HepG2 (cell line): ENCODE measurements around the gene CRAMP1. TPM values are rescaled to one million over a fixed set of nuclear protein-coding genes. Genes with fewer than 3 reads are reported as not detected.
A peak's percentile ranks its signal among the peaks of the same experiment; 100 is the strongest.

Experiments
- ARID2 ChIP-seq: sonication (generic); formaldehyde crosslinking; IDR thresholded peaks from 2 replicates; pipeline ENCODE4 v1.8.1; 2022; ENCODE audit warnings: mild to moderate bottlenecking, missing genetic modification reagents, borderline replicate concordance
- ASH2L ChIP-seq: fragments of 300-600, 200-600 bp; sonication (generic); IDR thresholded peaks from 2 replicates; pipeline ENCODE4 v1.7.0; 2017; ENCODE audit warnings: low read depth, mild to moderate bottlenecking, moderate library complexity, mixed read lengths, low read length; ENCODE audit not compliant: insufficient read length
- CREM ChIP-seq, 2 experiments: sonication (generic) in 1 of 2; formaldehyde crosslinking in 1 of 2; IDR thresholded peaks; 2 replicates each; pipeline versions ENCODE4 v1.4.0 to v1.6.1; 2016 to 2020; ENCODE audit warnings: antibody characterized with exemption in 1 of 2, mild to moderate bottlenecking in 1 of 2, missing genetic modification reagents in 1 of 2
- FOXP1 ChIP-seq, 2 experiments: fragments of 450-650 bp in 1 of 2; IDR thresholded peaks; 2 replicates each; pipeline ENCODE4 v1.6.1; 2017 to 2018; ENCODE audit warnings: antibody characterized with exemption in 1 of 2
- GMEB1 ChIP-seq: sonication (generic); formaldehyde crosslinking; IDR thresholded peaks from 2 replicates; pipeline ENCODE4 v1.5.1; 2020; ENCODE audit warnings: missing genetic modification reagents, mild to moderate bottlenecking, borderline replicate concordance
- JUND ChIP-seq: sonication (generic); formaldehyde crosslinking; IDR thresholded peaks from 2 replicates; pipeline ENCODE4 v1.8.0; 2022; ENCODE audit warnings: mild to moderate bottlenecking, missing genetic modification reagents
- PRMT3 ChIP-seq: sonication (generic); formaldehyde crosslinking; IDR thresholded peaks from 2 replicates; pipeline ENCODE4 v1.8.1; 2022; ENCODE audit warnings: low read depth, mild to moderate bottlenecking, moderate library complexity, missing genetic modification reagents, borderline replicate concordance
- RBM22 ChIP-seq: fragments of 200-400 bp; formaldehyde crosslinking; optimal IDR thresholded peaks from 2 replicates; pipeline ENCODE3; 2017; ENCODE audit warnings: mild to moderate bottlenecking, low read length, moderate library complexity
- TFDP2 ChIP-seq: sonication (generic); formaldehyde crosslinking; IDR thresholded peaks from 2 replicates; pipeline ENCODE4 v1.4.0; 2020; ENCODE audit warnings: missing genetic modification reagents
- THAP7 ChIP-seq: sonication (generic); formaldehyde crosslinking; IDR thresholded peaks from 2 replicates; pipeline ENCODE4 v1.8.1; 2023; ENCODE audit warnings: mild to moderate bottlenecking, missing genetic modification reagents
- TMF1 ChIP-seq: sonication (generic); formaldehyde crosslinking; IDR thresholded peaks from 2 replicates; pipeline ENCODE4 v1.8.1; 2022; ENCODE audit warnings: low read depth, missing genetic modification reagents
- ZFX ChIP-seq: sonication (generic); formaldehyde crosslinking; IDR thresholded peaks from 2 replicates; pipeline ENCODE4 v1.4.0; 2020; ENCODE audit warnings: mild to moderate bottlenecking, low read depth, missing genetic modification reagents, moderate library complexity
- ZFY ChIP-seq: sonication (generic); formaldehyde crosslinking; IDR thresholded peaks from 2 replicates; pipeline ENCODE4 v1.4.0; 2020; ENCODE audit warnings: missing genetic modification reagents
- ZHX1 ChIP-seq: sonication (generic); formaldehyde crosslinking; IDR thresholded peaks from 2 replicates; pipeline ENCODE4 v1.8.1; 2022; ENCODE audit warnings: low read depth, mild to moderate bottlenecking, missing genetic modification reagents
- ZNF18 ChIP-seq: sonication (generic); formaldehyde crosslinking; IDR thresholded peaks from 2 replicates; pipeline ENCODE4 v1.8.0; 2022; ENCODE audit warnings: mild to moderate bottlenecking, missing genetic modification reagents; ENCODE audit not compliant: insufficient replicate concordance
- ZNF20 ChIP-seq: sonication (generic); formaldehyde crosslinking; IDR thresholded peaks from 2 replicates; pipeline ENCODE4 v1.4.0; 2020; ENCODE audit warnings: mild to moderate bottlenecking, moderate library complexity, missing genetic modification reagents
- ZNF3 ChIP-seq: IDR thresholded peaks from 2 replicates; pipeline ENCODE4 v1.7.0; 2017; ENCODE audit warnings: inconsistent platforms
- ZNF468 ChIP-seq: sonication (generic); formaldehyde crosslinking; IDR thresholded peaks from 2 replicates; pipeline ENCODE4 v1.8.0; 2022; ENCODE audit warnings: mild to moderate bottlenecking, moderate library complexity, missing genetic modification reagents
- ZNF552 ChIP-seq: sonication (generic); formaldehyde crosslinking; IDR thresholded peaks from 2 replicates; pipeline ENCODE4 v1.9.0; 2022; ENCODE audit warnings: missing genetic modification reagents, mild to moderate bottlenecking, borderline replicate concordance
- ZNF629 ChIP-seq: sonication (generic); formaldehyde crosslinking; conservative IDR thresholded peaks from 2 replicates; pipeline ENCODE4 v1.5.0; 2020; ENCODE audit warnings: missing genetic modification reagents
- ZNF775 ChIP-seq: sonication (generic); formaldehyde crosslinking; IDR thresholded peaks from 2 replicates; pipeline ENCODE4 v1.4.0; 2020; ENCODE audit warnings: missing genetic modification reagents, mild to moderate bottlenecking, moderate library complexity, borderline replicate concordance
- polyA plus RNA-seq, 8 experiments: library from polyadenylated mRNA; depleted of rRNA in 3 of 8; stranded (reverse) in 7 of 8; unstranded in 1 of 8; fragments of >200 nt; fragmentation: Illumina TruSeq in 4 of 8; extraction: Trizol in 4 of 8; gene quantifications; 2 replicates each; pipeline versions ENCODE4 v1.2.1 to v1.2.3, GENCODE V29; 2011 to 2016; ENCODE audit warnings: low read depth in 4 of 8, missing spikeins in 1 of 8, mixed read lengths in 1 of 8; ENCODE audit not compliant: insufficient read depth in 1 of 8
- total RNA-seq, 5 experiments: library from RNA; depleted of rRNA; stranded (reverse); fragments of >200 nt; fragmentation: Illumina TruSeq; extraction: Trizol; gene quantifications; 2 replicates each; pipeline ENCODE4 v1.2.3, GENCODE V29; 2016; ENCODE audit warnings: low read depth in 1 of 5

The CRAMP1 gene
- total and polyA plus RNA-seq, 2 of the 13 experiments (the other 11 are each of a cell fraction or from before 2014, with no cell fraction given) = 6.8 to 9.7 TPM

GRCh38 chr16:1612320-1613111 is at the start of gene CRAMP1 (continued):
- TF ChIP-seq ZHX1 (CRISPR knock-in tag) = no peak
- no peak for TF ChIP-seq ZNF629 (CRISPR knock-in tag)
- peak; percentile 55 for TF ChIP-seq ZFX (CRISPR knock-in tag)
- no peak for TF ChIP-seq FOXP1 (IDR thresholded peaks at IDR 0.05)
- TF ChIP-seq FOXP1 (CRISPR knock-in tag; IDR thresholded peaks at IDR 0.05) = no peak
- TF ChIP-seq ZFY (CRISPR knock-in tag) = peak; percentile 59
- no peak for TF ChIP-seq ZNF18 (CRISPR knock-in tag)
- no peak for TF ChIP-seq JUND
- no peak for TF ChIP-seq ZNF20 (CRISPR knock-in tag)
- no peak for TF ChIP-seq CREM (IDR thresholded peaks at IDR 0.05)
- no peak for TF ChIP-seq CREM (CRISPR knock-in tag; IDR thresholded peaks at IDR 0.05)
- no peak for TF ChIP-seq ARID2 (CRISPR knock-in tag)
- peak; percentile 55; the same call in 1 of the 2 replicates for TF ChIP-seq TMF1 (CRISPR knock-in tag)
- no peak for TF ChIP-seq PRMT3 (CRISPR knock-in tag)
- TF ChIP-seq ZNF552 = no peak
- no peak for TF ChIP-seq RBM22
- no peak for TF ChIP-seq THAP7 (CRISPR knock-in tag)
- TF ChIP-seq GMEB1 = peak; percentile 63
- peak; percentile 13 for TF ChIP-seq ASH2L
- no peak for TF ChIP-seq ZNF775
- peak; percentile 15; the same call in 1 of the 2 replicates for TF ChIP-seq TFDP2 (CRISPR knock-in tag)
- TF ChIP-seq ZNF468 (CRISPR knock-in tag) = no peak
- TF ChIP-seq ZNF3 = no peak
